HEK293T (cell line): Measurements from ENCODE around the gene KRTAP4-3.
"Not testable (repeated sequence)": the region's sequence is repeated elsewhere in the genome, so short reads cannot be mapped to it uniquely, and the experiment has no call there.

ENCODE experiments used
- ARNT ChIP-seq: fragments of 450-650 bp; IDR thresholded peaks from 2 replicates; pipeline ENCODE4 v1.6.1; 2017; ENCODE audit warnings: mild to moderate bottlenecking
- BHLHE40 ChIP-seq: fragments of 450-650 bp; IDR thresholded peaks from 2 replicates; pipeline ENCODE4 v1.6.1; 2016; ENCODE audit warnings: mild to moderate bottlenecking, moderate library complexity, borderline replicate concordance
- FOXA1 ChIP-seq: fragments of 450-650 bp; IDR thresholded peaks from 2 replicates; pipeline ENCODE4 v1.6.1; 2016; ENCODE audit warnings: mild to moderate bottlenecking
- FOXK2 ChIP-seq: fragments of 450-650 bp; IDR thresholded peaks from 2 replicates; pipeline ENCODE4 v1.6.1; 2016; ENCODE audit warnings: mild to moderate bottlenecking
- FOXM1 ChIP-seq: fragments of 450-650 bp; IDR thresholded peaks from 2 replicates; pipeline ENCODE4 v1.6.1; 2017; ENCODE audit warnings: mild to moderate bottlenecking, borderline replicate concordance
- HDGF ChIP-seq: fragments of 450-650 bp; IDR thresholded peaks from 2 replicates; pipeline ENCODE4 v1.6.1; 2017; ENCODE audit warnings: antibody characterized with exemption, borderline replicate concordance
- L3MBTL2 ChIP-seq: fragments of 450-650 bp; conservative IDR thresholded peaks from 2 replicates; pipeline ENCODE4 v1.6.1; 2016; ENCODE audit warnings: mild to moderate bottlenecking
- LEF1 ChIP-seq: fragments of 450-650 bp; IDR thresholded peaks from 2 replicates; pipeline ENCODE4 v1.6.1; 2017; ENCODE audit warnings: mild to moderate bottlenecking, borderline replicate concordance
- PKNOX1 ChIP-seq: fragments of 450-650 bp; IDR thresholded peaks from 2 replicates; pipeline ENCODE4 v1.6.1; 2016
- SP1 ChIP-seq: fragments of 450-650 bp; IDR thresholded peaks from 2 replicates; pipeline ENCODE4 v1.6.1; 2017
- SUZ12 ChIP-seq: fragments of 450-650 bp; IDR thresholded peaks from 2 replicates; pipeline ENCODE4 v1.6.1; 2016; ENCODE audit warnings: mild to moderate bottlenecking
- TARDBP ChIP-seq: fragments of 450-650 bp; IDR thresholded peaks from 2 replicates; pipeline ENCODE4 v1.6.1; 2016
- ZNF384 ChIP-seq: fragments of 450-650 bp; IDR thresholded peaks from 2 replicates; pipeline ENCODE4 v1.6.1; 2016

DNA sequence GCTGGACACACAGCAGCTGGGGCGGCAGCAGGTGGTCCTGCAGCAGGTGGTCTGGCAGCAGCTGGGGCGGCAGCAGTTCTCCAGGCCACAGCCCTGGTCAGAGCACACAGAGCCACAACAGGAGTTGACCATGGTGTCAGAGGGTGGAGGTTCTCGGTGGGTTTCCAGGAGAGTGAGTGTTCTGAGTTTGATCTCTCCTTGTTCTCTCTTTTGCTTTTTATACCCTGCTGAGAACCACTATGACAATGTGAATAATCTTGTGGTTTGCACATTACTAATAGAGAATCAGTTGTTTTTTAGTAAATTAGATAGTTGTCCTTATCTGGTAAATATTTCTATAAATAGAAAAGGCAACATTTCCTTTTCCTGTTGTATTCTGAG, 44.0 kb downstream of the KRTAP4-3 start, which contains the start of gene KRTAP4-12:
- TF ChIP-seq FOXM1, TARDBP, SP1, BHLHE40, FOXA1, LEF1, L3MBTL2, SUZ12, HDGF, FOXK2, PKNOX1, ARNT, ZNF384: not testable (repeated sequence)
